GM18951 (cell line): Measurements from ENCODE around the gene NUMB.
"Not testable (repeated sequence)": the region's sequence is repeated elsewhere in the genome, so short reads cannot be mapped to it uniquely, and the experiment has no call there.

Source experiments
- POLR2A ChIP-seq: IDR thresholded peaks from 4 replicates; pipeline ENCODE4 v1.6.1; 2011; ENCODE audit warnings: mild to moderate bottlenecking; ENCODE audit not compliant: insufficient read length, insufficient read depth; ENCODE audit errors: extremely low read depth
- in situ Hi-C: fragments of 300-500 bp; cut with MboI; formaldehyde crosslinking; loops from one replicate; pipeline ENCODE4 v1.12.0; 2022; ENCODE audit warnings: low sequenced_read_pairs, mixed read lengths, inconsistent platforms; ENCODE audit not compliant: unreplicated experiment

NUMB gene

GRCh38 chr14:73344319-73344718 lies 114.0 kb downstream of the NUMB start:
- TF ChIP-seq POLR2A = no peak
- in situ Hi-C loops = no loop called here

DNA sequence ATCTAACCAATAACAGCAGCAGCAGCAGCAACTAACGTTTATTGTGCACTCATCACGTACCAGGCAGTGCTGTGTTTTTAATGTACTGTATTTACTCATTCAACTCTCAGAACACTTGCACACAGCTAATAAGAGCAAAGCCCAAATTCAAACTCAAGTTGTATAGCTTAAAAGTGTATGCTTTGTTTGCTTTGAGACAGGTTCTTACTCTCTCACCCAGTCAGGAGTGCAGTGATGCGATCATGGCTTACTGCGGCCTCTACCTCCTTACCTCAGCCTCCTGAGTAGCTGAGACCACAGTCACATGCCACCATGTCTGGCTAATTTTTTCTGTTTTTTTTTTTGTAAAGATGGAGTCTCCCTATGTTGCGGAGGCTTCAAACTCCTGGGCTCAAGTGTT lies 115.7 kb downstream of the NUMB start:
- TF ChIP-seq POLR2A = no peak
- in situ Hi-C loops = no loop called here

- in situ Hi-C loops = no loop called here
Measured at GRCh38 chr14:73339846-73340595, 118.3 kb downstream of the NUMB start.

GRCh38 chr14:73339206-73339605 lies 119.1 kb downstream of the NUMB start:
- in situ Hi-C loops = no loop called here
- TF ChIP-seq POLR2A = no peak

More at GRCh38 chr14:73339846-73340595, 118.3 kb downstream of the NUMB start:
- TF ChIP-seq POLR2A = no peak

- TF ChIP-seq POLR2A = no peak
- in situ Hi-C loops = no loop called here
Measured at GRCh38 chr14:73338551-73338950, 119.8 kb downstream of the NUMB start.

DNA sequence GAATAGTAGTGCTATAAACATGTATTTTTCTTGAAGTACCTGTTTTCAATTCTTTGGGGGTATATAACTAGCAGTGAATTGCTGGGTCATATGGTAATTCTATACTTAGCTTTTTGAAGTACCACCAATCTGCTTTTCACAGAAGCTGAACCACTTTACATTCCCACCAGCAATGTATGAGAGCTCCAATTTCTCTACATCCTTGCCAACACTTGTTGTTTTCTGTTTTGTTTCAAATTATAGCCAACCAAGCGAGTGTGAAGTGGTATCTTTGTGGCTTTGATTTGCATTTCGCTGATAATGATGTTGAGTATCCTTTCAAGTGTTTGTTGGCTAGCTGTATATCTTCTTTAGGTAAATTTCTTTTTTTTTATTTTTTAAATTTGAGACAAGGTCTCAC lies 125.3 kb downstream of the NUMB start:
- in situ Hi-C loops = no loop called here
- no peak for TF ChIP-seq POLR2A

DNA sequence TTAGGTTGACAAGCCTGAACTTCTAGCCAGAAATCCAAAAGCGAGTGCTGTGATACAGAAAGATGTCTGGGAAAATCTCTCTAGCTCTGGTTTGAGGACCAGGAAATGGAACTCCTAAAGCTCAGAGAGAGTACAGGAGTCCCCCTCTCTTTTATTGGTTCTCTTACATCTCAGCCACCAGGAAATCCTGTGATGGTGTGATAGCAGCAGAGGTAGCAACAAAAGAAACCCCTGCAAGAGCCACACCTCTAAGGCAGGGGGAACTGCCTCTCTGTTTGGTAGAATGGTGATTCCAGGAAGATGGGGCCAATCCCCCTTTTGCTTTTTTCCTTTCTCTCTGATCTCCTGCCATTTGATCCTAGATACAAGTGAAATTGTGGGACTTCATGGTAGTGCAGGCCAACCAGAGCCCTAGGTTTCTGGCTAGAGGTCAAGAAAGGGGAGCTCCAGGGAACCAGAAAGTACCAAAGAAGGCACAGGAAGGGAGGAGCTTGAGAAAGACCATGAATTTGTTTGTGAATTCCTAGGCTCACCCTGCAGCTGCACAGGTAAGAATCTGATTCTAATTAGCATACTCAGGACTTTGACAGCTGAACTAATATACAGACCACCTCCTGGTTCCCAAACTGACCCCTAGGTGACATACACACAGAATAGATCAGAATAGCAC lies 132.6 kb downstream of the NUMB start:
- in situ Hi-C loops = no loop called here
- TF ChIP-seq POLR2A = no peak

DNA sequence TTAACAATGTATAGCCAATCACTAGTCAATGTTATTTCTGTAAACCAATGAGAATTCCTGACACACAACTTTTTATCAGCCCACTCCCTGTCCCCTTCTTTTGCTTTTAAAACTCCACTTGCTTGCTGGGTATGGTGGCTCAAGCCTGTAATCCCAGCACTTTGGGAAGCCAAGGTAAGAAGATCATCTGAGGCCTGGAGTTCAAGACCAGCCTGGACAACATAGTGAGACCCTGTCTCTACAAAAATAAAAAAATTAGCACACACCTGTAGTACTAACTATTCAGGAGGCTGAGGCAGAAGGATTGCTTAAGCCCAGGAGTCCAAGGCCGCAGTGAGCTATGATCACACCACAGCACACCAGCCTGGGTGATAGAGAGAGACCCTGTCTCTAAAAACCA lies 133.3 kb downstream of the NUMB start:
- in situ Hi-C loops = no loop called here
- no peak for TF ChIP-seq POLR2A

- TF ChIP-seq POLR2A = no peak
- in situ Hi-C loops = no loop called here
Measured at GRCh38 chr14:73324533-73324932, 133.8 kb downstream of the NUMB start.

- in situ Hi-C loops = no loop called here
- no peak for TF ChIP-seq POLR2A
Measured at GRCh38 chr14:73323896-73324399, 134.4 kb downstream of the NUMB start.

DNA sequence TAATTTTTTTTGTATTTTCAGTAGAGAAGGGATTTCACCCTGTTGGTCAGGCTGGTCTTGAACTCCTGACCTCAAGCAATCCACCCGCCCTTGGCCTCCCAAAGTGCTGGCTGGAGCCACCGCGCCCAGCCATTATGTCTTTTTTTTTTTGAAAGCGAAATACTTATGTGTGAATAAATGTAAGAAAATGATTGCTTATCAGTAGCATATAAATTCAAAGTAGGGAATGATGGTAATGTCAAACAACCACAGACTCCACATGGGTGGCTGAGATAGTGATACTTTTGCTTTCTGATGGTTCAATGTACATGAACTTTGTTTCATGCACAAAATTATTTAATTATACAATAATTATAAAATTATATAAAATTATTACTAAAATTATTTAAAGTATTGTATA lies 145.2 kb downstream of the NUMB start:
- TF ChIP-seq POLR2A = no peak
- in situ Hi-C loops = no loop called here

DNA sequence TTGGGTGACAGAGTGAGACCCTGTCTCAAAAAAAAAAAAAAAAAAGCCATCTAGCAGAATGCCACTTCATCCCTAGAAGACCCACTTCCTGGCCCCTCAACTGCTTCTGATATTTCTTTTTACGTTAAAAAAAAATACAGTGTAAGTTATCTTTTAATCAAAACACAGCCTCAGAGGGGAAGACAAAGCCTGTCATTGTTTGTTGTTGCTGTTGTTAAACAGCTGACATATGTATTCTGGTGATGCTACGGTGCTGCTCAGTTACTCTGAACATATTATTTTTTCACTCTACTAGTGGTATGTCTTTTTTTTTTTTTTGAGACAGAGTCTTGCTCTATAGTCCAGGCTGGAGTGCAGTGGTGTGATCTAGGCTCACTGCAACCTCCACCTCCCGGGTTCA lies 145.7 kb downstream of the NUMB start:
- TF ChIP-seq POLR2A = no peak
- in situ Hi-C loops = no loop called here

DNA sequence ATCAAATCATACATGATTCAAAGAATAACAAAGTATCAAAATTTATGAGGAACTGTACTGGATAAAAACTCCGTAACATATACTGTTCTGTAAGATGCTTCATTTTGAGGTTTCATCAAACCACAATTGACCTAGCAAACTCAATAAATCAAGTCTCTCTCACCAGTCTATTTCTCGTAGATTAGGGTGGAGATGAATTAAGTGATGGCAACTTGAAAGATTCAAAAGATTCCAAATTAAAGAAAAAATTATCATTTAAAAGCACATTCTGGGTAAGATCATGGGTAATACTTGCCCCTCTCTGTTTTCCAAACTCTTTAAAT lies 146.7 kb downstream of the NUMB start:
- no peak for TF ChIP-seq POLR2A
- in situ Hi-C loops = no loop called here

- in situ Hi-C loops = not testable (repeated sequence)
Measured at GRCh38 chr14:73309207-73309606, 149.1 kb downstream of the NUMB start.
